ENCODE data around the gene MNAT1.
"Not testable (repeated sequence)": the region's sequence is repeated elsewhere in the genome, so short reads cannot be mapped to it uniquely, and the experiment has no call there.

The MNAT1 gene

DNA sequence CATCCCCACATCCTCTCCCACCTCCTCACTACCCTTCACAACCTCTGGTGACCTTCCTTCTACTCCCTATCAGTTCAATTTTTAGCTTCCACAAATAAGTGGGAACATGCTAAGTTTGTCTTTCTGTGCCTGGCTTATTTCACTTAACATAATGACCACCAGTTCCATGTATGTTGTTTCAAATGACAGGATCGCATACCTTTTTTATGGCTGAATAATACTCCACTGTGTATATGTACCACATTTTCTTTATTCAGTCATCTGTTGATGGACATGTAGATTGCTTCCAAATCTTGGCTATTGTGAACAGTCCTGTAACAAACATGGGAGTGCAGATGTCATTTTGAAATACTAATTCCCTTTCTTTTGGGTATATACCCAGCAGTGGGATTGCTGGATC lies 147.7 kb downstream of the MNAT1 start:
- DNase-seq (ENCODE audit: low spot score), result no peak

DNA sequence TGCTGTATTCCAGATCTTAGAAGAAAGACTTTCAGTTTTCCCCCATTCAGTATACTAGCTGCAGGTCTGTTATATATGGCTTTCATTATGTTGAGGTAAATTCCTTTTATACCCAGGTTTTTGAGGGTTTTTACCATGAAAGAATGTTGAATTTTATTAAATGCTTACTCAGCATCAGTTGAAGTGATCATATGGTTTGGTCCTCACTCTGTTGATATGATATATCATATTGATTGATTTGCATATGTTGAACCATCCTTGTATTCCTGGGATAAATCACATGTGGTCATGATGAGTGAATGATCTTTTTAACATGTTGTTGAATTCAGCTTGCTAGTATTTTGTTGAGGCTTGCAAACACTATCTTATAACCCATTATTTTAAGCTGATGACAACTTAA lies 149.6 kb downstream of the MNAT1 start:
- no peak for DNase-seq (ENCODE audit: low spot score)

DNA sequence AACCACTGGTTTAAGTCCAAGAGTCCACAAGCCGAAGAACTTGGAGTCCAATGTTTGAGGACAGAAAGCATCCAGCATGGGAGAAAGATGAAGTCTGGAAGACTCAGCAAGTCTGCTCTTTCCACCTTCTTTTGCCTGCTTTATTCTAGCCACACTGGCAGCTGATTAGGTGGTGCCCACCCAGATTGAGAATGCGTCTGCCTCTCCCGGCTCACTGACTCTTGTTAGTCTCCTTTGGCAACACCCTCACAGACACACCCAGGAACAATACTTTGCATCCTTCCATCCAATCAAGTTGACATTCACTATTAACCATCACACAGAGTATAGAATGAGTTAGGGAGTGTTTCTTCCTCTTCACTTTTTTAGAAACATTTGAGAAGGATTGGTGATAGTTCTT lies 156.1 kb downstream of the MNAT1 start:
- not testable (repeated sequence) for DNase-seq (ENCODE audit: low spot score)

DNA sequence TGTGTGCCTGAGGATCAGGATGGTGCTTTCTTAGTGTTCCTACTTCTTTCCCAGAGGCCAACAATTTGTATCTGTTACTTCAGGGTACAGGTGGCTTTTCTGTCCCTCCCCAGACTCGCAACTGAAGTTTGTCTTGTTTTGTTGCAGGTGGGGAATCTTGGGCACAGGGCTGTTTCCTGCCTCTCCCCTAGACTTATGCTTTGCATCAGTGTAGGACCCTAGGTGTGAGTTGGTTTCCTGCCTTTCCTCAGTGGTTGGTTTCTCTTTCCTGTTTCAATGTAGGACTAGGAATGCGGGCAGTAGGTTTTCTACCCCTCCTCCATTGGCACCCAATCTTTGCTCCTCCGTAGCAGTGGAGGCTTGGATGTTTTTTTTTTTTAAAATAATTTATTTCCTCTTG lies 159.3 kb downstream of the MNAT1 start:
- peak; percentile 11 for DNase-seq (ENCODE audit: low spot score)

DNA sequence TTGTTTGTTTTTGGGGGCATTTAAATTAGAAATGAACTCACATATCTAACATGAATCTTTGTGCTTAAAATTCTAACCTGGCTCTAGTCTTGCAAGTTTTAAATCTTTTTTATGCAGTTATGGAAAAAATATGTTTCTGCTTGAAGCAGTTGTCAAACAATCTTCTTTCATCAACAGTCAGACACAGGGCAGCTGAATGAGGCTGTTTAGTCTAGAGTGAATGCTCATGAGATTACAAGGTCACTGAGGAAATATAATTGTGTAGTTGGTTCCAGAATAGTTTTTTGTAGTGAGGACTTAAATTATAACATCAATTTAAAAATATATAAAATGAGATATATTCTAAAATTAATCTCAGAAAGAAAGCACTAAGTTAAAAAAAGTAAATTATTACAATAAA lies 169.8 kb downstream of the MNAT1 start:
- no peak for DNase-seq (ENCODE audit: low spot score)

DNA sequence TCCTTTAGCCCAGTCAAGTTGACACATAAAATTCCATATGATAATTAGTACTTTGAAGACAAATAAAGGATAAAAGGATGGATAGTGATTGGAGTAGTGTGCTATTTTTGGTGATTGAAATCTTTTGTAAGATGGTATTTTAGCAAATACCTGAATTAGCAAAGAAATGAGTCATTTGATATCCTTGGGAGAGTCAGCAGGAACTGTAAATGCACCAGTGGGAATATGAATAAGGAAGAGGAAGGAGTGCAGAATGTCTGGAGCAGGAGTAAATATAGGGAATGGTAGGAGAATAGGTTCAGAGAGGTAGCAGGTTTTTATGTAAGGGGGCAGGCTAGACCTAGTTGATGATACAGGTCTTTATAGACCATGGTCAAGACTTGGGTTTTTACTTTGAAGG lies 171.4 kb downstream of the MNAT1 start:
- no peak for DNase-seq (ENCODE audit: low spot score)

DNA sequence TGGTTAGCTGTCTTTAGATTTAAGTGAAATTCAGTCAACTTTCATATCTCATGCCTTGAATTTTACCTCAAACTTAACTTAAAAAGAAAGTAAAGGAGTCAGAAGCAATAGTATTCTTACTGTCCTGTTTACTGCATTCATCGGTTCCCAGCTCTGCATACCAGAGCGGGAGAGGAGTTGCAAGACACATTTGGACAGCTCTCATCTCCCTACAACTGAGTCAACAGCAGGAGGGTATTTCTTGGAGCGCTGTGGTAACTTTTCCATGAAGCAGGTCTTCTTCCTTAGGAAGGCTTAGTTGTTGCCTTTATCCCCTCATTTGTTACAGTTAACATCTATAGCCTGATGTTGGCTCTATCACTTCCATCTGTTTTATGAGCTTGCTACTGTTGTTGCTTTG lies 181.2 kb downstream of the MNAT1 start:
- DNase-seq (ENCODE audit: low spot score), result no peak

DNA sequence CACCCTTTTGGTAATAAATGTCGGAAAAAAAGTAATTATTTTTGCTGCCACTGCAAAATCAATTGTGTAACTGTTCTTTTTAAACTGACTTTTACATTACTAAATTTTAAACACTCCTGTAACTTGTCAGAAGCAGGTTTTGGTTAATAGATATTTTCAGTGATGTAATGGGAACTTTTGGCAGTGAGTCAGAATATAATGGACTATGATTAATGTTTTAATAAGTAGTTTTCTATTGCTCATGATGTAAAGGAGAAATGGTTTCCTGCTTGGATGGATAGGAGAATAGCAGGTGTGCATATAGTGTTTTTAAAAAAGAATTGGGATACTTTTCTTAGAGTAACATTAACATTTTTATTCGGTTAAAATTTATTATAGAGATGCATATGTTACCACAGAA lies 187.5 kb downstream of the MNAT1 start:
- no peak for DNase-seq (ENCODE audit: low spot score)

DNA sequence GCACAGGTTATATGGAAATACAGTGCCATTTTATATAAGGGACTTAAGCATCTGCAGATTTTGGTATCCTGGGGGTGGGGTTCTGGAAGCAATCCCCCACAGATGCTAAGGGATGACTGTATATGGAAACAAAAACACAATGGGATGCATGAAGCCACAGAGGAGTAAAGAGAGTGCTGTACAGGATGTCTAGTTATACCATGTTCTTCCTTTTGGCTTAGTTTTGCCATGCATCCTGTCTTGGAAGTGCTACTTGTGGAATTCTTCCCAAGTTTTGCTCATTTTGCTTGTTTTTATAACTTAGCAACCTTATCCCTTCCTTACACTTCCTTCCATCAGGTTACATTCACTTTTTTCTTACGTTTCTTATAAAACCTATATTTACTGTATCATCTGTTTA lies 190.7 kb downstream of the MNAT1 start:
- DNase-seq (ENCODE audit: low spot score), result no peak

DNA sequence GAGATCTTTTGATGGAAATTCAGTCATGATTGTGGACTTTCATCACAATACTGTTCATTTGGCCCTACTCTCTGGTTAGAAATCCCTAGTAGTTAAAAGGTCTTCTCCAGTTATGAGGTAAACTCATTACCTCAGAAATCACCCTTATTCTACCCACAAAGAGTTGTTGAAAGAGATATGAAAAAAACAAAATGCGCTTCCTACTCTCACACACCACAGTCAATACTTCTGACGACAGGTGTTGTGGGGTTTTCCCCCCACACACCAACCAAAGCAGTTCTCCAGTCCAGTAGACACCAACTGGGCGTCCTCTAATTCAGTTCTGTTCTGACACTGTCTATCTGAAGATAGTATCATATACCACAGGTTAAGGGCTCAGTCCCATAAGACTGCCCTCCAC lies 191.4 kb downstream of the MNAT1 start:
- DNase-seq (ENCODE audit: low spot score), result no peak

DNA sequence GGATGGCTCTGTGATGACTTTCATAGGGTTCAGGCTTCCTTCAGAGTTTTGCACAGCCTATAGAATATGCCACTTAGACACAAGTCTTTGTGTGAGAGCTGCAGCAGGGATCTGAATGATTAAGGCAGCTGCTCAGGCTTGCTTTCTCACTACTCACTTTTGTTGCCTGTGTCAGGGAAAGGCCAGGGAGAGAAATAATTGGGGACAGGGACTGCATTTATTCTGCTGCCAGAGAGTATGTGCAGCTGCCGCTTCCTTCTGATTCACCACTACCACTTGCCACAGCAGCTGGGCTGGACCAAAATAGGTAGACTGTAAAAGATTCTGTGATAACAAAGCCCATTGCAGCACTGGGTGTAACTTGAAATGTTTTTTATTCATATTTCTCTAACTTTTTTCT lies 196.7 kb downstream of the MNAT1 start:
- DNase-seq (ENCODE audit: low spot score), result no peak

DNA sequence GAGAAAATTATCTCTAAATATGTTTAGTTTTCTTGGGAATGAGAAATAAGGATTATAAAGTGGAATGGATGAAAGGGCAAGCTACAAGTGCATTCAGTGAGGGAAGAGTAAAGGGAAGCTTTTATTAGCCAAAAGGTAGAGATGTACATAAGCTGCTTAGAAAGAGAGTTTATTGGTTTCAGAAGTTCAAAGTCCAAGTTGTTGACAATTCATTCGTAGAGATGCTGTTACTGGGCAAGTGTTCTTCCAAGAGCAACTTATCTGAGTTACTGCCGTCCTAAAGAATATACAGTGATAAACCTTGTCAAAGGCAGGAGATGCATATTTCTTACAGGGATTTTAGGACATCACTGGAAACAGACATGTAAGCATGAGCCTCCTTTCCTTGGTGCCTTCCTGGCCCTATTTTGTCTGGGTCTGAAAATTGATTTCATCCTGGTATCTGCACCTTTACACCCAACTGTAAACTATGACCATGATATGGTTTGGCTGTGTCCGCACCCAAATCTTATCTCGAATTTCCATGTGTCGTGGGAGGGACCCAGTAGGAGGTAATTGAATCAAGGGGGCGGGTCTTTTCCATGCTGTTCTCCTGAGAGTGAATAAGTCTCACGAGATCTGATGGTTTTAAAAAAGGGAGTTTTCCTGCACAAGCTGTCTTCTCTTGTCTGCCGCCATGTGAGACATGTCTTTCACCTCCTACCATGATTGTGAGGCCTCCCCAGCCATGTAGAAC lies 199.5 kb downstream of the MNAT1 start:
- no peak for DNase-seq (ENCODE audit: low spot score)

DNA sequence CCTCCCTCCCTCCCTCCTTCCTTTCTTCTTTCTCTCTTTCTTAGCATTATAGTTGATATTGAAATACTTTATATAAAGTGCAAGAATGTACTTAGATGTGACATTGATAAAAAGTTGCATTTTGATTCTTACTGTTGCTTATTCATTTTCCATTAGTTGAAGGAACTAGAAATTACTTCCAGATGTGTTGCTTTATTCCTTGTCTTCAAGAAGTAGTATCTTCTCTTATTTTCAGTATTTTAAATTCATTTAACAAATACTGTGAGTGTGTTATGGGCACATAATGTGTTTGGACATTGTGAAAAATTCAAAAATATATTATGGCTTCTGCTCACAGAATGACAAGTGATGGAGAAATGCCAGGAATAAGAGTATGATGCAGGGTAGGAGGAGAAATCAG lies 200.8 kb downstream of the MNAT1 start:
- DNase-seq (ENCODE audit: low spot score), result no peak

DNA sequence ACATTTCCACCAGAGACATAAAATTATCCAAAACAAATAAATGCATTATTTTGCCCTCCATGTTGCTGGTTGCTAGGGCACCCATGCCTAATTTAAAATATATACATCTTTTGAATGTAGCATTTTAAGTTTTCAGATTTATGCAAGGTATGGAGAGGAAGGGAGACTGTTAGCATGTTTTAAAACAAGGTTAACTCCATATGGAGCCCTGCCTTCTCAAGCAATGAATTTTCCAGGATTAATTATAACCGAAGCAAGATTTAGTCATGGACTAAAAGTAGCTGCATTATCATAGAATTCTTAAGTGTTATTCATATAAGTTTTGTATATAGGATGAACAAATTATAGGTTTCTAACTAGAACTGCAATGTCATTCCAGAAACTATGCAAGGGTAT lies 209.1 kb downstream of the MNAT1 start:
- no peak for DNase-seq (ENCODE audit: low spot score)

DNA sequence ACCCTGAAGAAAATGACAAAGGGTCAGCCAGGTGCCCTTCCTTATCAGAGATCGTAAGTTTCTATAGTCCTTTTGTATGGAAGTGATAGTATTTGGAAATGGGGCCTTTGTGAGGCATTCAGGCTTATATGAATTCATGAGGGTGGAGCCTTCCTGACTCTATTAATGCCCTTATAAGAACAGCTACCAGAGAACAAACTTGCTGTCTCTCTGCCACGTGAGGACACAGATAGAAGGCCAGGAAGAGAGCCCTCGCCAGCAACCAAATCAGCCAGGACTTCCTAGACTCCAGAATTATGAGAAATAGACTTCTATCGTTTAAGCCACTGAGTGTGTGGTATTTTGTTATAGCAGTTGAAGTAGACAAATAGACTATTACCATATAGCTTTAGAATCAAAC lies 209.6 kb downstream of the MNAT1 start:
- no peak for DNase-seq (ENCODE audit: low spot score)

DNA sequence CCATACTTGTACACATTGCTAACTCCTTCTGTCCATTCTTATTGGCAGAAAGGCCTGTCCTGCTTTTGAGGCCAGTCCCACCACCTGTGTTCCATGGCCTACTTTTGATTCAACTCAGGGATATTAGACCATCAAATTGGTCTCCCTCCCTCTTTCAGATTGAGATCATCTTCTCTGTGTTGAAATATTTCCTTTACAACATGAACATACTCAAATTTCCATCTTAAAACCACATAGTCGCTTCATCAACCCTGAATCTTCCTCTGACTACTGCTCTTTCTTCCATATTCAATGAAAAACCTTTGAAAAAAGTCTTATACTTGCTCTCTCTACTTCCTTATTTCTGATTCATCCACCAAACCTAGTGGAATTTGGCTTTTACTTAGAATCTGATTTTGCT lies 211.4 kb downstream of the MNAT1 start:
- no peak for DNase-seq (ENCODE audit: low spot score)

DNA sequence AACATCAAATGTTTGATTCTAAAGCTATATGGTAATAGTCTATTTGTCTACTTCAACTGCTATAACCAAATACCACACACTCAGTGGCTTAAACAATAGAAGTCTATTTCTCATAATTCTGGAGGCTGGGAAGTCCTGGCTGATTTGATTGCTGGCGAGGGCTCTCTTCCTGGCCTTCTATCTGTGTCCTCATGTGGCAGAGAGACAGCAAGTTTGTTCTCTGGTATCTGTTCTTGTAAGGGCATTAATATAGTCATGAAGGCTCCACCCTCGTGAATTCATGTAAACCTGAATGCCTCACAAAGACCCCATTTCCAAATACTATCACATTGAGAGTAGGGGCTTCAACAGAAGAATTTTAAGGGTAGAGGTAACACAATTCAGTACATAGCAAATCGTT lies 212.2 kb downstream of the MNAT1 start:
- no peak for DNase-seq (ENCODE audit: low spot score)

DNA sequence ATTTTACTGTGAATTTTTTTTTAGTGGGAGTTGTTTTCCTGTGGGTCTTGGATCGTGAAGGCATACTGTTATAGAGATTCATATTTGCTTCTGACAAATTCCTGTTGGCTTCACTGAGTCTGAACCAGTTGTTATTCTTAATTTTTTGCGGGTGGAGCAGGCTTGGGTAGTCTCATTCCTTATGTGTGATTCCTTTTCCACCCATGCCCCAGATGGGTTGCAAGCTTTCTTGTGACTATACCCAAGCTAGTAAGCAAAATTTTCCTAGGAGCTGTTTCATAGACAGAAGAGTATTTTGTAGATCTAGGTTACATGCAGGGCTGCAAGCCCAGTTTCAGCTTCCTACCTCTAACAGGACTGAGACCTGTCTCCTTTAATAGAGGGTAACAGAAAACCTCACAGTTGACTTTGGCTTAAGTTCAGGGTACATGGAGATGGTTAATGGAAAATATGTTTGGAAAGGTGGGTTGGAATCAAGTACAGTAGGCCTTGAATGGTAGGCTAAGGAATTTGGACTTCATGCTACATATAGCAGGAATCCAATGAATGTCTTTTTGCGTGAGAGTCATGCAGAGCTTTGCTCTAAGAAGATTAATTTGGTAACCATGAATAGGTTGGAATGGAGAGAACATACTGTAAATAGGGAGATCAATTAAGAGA lies 217.3 kb downstream of the MNAT1 start:
- DNase-seq (ENCODE audit: low spot score), result no peak

DNA sequence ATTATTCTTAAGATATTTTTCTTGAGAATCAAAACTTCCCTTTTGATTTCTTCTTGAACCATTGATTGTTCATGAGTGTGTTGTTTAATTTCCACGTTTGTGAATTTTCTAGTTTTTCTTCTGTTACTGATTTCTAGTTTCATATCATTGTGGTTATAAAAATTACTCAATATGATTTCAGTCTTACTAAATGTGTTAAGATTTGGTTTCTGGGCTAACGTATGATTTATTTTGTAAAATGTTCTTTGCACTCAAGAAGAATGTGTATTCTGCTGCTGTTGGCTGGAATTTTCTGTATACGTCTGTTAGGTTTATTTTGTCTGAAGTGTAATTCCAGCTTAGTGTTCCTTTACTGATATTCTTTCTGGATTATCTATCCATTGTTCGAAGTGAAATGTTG lies 221.6 kb downstream of the MNAT1 start:
- DNase-seq (ENCODE audit: low spot score), result no peak

DNA sequence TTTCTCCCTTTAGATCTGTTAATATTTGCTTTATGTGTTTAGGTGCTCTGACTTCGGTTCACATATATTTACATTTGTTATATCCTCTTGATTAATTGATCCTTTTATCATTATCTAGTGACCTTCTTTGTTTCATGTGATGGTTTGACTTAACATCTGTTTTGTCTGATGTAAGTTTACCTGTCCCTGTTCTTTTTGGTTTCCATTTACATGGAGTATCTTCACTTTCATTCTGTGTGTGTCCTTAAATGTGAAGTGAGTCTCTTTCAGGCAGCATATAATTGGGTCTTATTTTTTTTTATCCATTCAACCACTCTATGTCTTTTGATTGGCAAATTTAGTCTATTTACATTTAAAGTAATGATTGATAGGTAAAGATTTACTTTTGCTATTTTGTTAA lies 222.1 kb downstream of the MNAT1 start:
- DNase-seq (ENCODE audit: low spot score), result no peak

DNA sequence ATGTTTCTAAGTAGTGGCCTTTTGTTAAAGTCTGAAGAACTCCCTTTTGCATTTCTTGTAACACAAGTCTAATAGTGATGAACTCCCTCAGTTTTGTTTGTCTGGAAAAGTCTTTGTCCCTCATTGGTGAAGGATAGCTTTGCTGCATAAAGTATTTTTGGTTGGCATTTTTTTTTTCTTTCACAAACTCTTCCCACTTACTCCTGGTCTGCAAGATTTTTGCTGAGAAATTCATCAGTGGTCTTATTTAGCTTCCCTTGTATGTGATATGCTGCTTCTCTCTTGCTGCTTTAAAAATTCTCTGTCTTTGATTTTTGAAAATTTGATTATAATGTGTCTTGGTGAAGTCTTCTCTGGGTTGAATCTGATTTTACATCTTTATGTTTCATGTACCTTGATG lies 223.6 kb downstream of the MNAT1 start:
- DNase-seq (ENCODE audit: low spot score), result no peak

DNA sequence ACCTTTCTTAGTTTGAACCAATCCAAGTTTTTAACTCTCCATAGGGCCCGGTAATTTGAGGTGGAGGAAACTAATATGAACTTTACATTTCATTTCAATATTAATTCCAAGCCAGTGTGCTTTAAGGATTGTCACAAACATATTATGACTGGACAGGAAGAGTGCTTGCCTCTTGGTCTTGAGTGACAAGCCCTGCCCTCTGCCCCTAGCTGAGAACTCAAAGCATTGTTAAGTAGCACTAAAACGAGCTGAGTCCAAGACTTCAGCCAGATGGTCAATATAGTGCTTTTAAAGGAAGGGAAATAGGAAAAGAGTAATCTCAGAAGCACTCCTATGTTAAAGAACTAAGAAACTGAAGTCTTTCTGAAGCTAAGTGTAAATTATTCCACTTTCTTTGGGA lies 229.2 kb downstream of the MNAT1 start:
- no peak for DNase-seq (ENCODE audit: low spot score)

DNA sequence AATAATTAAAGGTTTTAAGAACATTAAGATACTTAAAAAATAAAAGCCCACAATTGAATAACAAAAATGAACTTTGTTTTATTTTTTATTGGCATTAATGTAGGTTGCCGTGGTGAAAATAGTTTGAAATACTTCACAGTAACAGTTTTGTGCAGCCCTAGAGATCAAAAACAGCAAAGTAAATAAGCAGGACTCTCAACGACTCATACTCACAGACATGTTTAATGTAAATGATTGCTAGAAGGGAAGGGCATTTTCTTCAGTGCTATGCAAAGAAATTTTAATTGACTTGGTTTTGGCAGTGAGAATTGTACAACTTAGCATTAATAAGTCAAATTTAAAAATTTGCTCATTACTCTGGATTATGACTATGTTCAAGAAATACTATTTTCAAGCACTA lies 230.3 kb downstream of the MNAT1 start:
- DNase-seq (ENCODE audit: low spot score), result no peak

DNA sequence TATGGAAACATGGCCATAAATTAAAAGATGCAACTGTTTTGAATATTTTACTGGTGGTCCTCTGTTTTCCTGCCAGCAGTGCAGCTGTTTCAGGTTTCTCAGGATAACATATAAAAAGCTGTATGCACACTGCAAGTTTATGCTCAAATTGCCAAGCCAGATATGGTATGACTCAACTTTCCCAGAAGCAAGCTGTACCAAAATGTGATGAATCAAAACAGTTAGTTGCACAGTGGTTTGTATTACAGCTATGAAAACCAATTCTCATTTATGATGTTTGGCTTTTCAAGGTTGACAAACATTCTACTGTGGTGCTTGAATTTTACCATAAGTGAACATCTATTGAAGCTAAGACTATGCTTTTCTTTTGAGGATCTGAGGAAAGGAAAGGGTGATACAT lies 230.8 kb downstream of the MNAT1 start:
- DNase-seq (ENCODE audit: low spot score), result no peak
